Measurements from ENCODE around the gene SLC22A23. TPM values are rescaled to one million over a fixed set of nuclear protein-coding genes. Genes with fewer than 3 reads are reported as not detected.

The SLC22A23 gene
- total and polyA plus RNA-seq, 2 experiments from 2014 or later: 6.1 to 38.3 TPM

- Histone ChIP-seq H3F3A (replicated peaks; ENCODE audit: low read depth) (peaks cover 38% of the 10 kb centered on the region), H3K4me3 (peak within 1 kb of the TSS; percentile 93), H4K20me1 (replicated peaks; ENCODE audit: insufficient read depth) (peaks cover 26% of the 10 kb centered on the region), H3K4me2 (peak within 1 kb of the TSS; percentile 96), H3K9me2 (ENCODE audit: insufficient read depth) (no peaks in the 10 kb centered on the region), H3K27ac (ENCODE audit: low read depth) (peak within 1 kb of the TSS; percentile 79; the same call in 1 of the 2 replicates), H3K4me1 (ENCODE audit: insufficient read depth) (peaks cover 30% of the 10 kb centered on the region), H2AFZ (peak within 1 kb of the TSS; percentile 72), H3K79me2 (replicated peaks; ENCODE audit: insufficient read depth) (peaks cover 20% of the 10 kb centered on the region), H3K36me3 (ENCODE audit: insufficient read depth) (peaks cover 6% of the 10 kb centered on the region), H3K27me3 (ENCODE audit: insufficient read depth) (peaks cover 26% of the 10 kb centered on the region)
- Mint-ChIP-seq H3K27ac (peak within 1 kb of the TSS; percentile 94), H3K27me3 (ENCODE audit: insufficient read depth, low read depth, poor library complexity) (peaks cover 41% of the 10 kb centered on the region), H3K4me1 (peaks cover 40% of the 10 kb centered on the region), H3K4me3 (peak within 1 kb of the TSS; percentile 91), H3K9me3 (no peaks in the 10 kb centered on the region; the same call in 2 of the 3 replicates), H3K36me3 (ENCODE audit: low read depth) (peaks cover 30% of the 10 kb centered on the region)
- TF ChIP-seq REST (IDR thresholded peaks at IDR 0.05; ENCODE audit: unreplicated experiment) (no peak), CREB1 (CRISPR knock-in tag; IDR thresholded peaks at IDR 0.05; ENCODE audit: low read depth) (peak; percentile 77), POLR2AphosphoS5 (IDR thresholded peaks at IDR 0.05; ENCODE audit: low read depth) (peak; percentile 99)
- DNase-seq (ENCODE audit: low spot score) (peak; percentile 96), ATAC-seq (peak; percentile 68)
These were observed 229.3 kb downstream of the SLC22A23 start, which contains the start of gene TUBB2B for GRCh38 chr6:3227363-3228045. Gene TUBB2B (minus strand): TSS chr6:3227653. CDS start chr6:3227543, 110 bp downstream.

GRCh38 chr6:3226481-3227362 lies 230.1 kb downstream of the SLC22A23 start:
- Mint-ChIP-seq H3K27ac (peak overlapping the region; percentile 48; the same call in 1 of the 2 replicates), H3K36me3 (ENCODE audit: low read depth) (peaks cover 33% of the 10 kb centered on the region), H3K27me3 (ENCODE audit: insufficient read depth, low read depth, poor library complexity) (peaks cover 38% of the 10 kb centered on the region), H3K9me3 (peaks cover 6% of the 10 kb centered on the region; the same call in 2 of the 3 replicates), H3K4me3 (peak overlapping the region; percentile 91), H3K4me1 (peaks cover 37% of the 10 kb centered on the region)
- DNase-seq (ENCODE audit: low spot score) (peak; percentile 73), ATAC-seq (peak; percentile 9)
- Histone ChIP-seq H3K27ac (ENCODE audit: low read depth) (0 out of 2 replicates have a peak overlapping the region, but pooled peaks have one; percentile 69), H3K79me2 (replicated peaks; ENCODE audit: insufficient read depth) (peaks cover 20% of the 10 kb centered on the region), H3F3A (replicated peaks; ENCODE audit: low read depth) (peaks cover 41% of the 10 kb centered on the region), H4K20me1 (replicated peaks; ENCODE audit: insufficient read depth) (peaks cover 26% of the 10 kb centered on the region), H2AFZ (no peak overlapping the region), H3K36me3 (ENCODE audit: insufficient read depth) (peaks cover 6% of the 10 kb centered on the region), H3K4me3 (peak overlapping the region; percentile 93), H3K27me3 (ENCODE audit: insufficient read depth) (peaks cover 23% of the 10 kb centered on the region), H3K9me2 (ENCODE audit: insufficient read depth) (no peaks in the 10 kb centered on the region), H3K4me1 (ENCODE audit: insufficient read depth) (peaks cover 26% of the 10 kb centered on the region), H3K4me2 (peak overlapping the region; percentile 96)
- TF ChIP-seq POLR2AphosphoS5 (IDR thresholded peaks at IDR 0.05; ENCODE audit: low read depth) (no peak), ZNF114 (CRISPR knock-in tag; IDR thresholded peaks at IDR 0.05) (no peak), NANOG (IDR thresholded peaks at IDR 0.05; ENCODE audit: borderline replicate concordance) (no peak), STAT1 (IDR thresholded peaks at IDR 0.05; ENCODE audit: unreplicated experiment) (no peak), EZH2 (IDR thresholded peaks at IDR 0.05; ENCODE audit: low read depth, unreplicated experiment) (no peak), CTCF (conservative IDR thresholded peaks at IDR 0.05; ENCODE audit: low read depth in 2 of 2) (no peak), CREB1 (CRISPR knock-in tag; IDR thresholded peaks at IDR 0.05; ENCODE audit: low read depth) (no peak)
- TF ChIP-seq, protein P1, sequence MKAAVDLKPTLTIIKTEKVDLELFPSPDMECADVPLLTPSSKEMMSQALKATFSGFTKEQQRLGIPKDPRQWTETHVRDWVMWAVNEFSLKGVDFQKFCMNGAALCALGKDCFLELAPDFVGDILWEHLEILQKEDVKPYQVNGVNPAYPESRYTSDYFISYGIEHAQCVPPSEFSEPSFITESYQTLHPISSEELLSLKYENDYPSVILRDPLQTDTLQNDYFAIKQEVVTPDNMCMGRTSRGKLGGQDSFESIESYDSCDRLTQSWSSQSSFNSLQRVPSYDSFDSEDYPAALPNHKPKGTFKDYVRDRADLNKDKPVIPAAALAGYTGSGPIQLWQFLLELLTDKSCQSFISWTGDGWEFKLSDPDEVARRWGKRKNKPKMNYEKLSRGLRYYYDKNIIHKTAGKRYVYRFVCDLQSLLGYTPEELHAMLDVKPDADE (IDR thresholded peaks at IDR 0.05): no peak; the same call in 1 of the 2 replicates
